B cell (primary cell): Measurements from ENCODE around the gene CAPN11. TPM values are rescaled to one million over a fixed set of nuclear protein-coding genes. Genes with fewer than 3 reads are reported as not detected.

Source experiments
- ATAC-seq: fragments of 200-7000 bp; cut with Tn5 transposase; one replicate; pipeline ENCODE4 v1.10.0; 2021; ENCODE audit warnings: low read depth, mild to moderate bottlenecking, moderate number of reproducible peaks, moderate library complexity
- CTCF ChIA-PET: fragments of 350-600 bp; sonication (Branson Sonifier 250); formaldehyde crosslinking; loops from one replicate; lab custom pipeline; 2021; ENCODE audit warnings: antibody characterized with exemption, inconsistent platforms; lab: Charles Lee
- POLR2A ChIA-PET: fragments of 350-600 bp; sonication (Branson Sonifier 250); formaldehyde crosslinking; loops from one replicate; lab custom pipeline; 2021; ENCODE audit warnings: antibody characterized with exemption; lab: Charles Lee
- DNase-seq: peaks from one replicate; pipeline ENCODE4 v3.0.0; 2013
- H2AFZ ChIP-seq: 2 replicates; pipeline ENCODE4 v1.6.1; 2012; ENCODE audit warnings: mild to moderate bottlenecking, low read depth, low read length; ENCODE audit not compliant: insufficient read depth, poor library complexity, severe bottlenecking
- H3K27ac ChIP-seq, 2 donors: 1 replicate in 1 of 2; 2 replicates in 1 of 2; pipeline ENCODE4 v1.5.1; 2012 to 2013; ENCODE audit warnings: low read length in 2 of 2, mild to moderate bottlenecking in 2 of 2, moderate library complexity in 1 of 2
- H3K27me3 ChIP-seq, 4 experiments: fragments of 200-600 bp in 1 of 4; sonication (generic) in 1 of 4; replicated peaks in 1 of 4; 1 replicate in 2 of 4; 2 replicates in 2 of 4; pipeline versions ENCODE4 v1.6.1 to v1.7.0; 2013 to 2016; ENCODE audit warnings: low read length in 3 of 4, mild to moderate bottlenecking in 2 of 4, mixed read lengths in 1 of 4, moderate library complexity in 1 of 4; ENCODE audit not compliant: insufficient read depth in 4 of 4, control insufficient read depth in 3 of 4; ENCODE audit errors: control extremely low read depth in 1 of 4
- H3K36me3 ChIP-seq, 2 experiments: replicated peaks in 1 of 2; 1 replicate in 1 of 2; 2 replicates in 1 of 2; pipeline versions ENCODE4 v1.6.1 to v1.7.1; 2013; ENCODE audit warnings: low read length in 1 of 2; ENCODE audit not compliant: insufficient read depth in 2 of 2, control insufficient read depth in 1 of 2; ENCODE audit errors: control extremely low read depth in 1 of 2, extremely low read depth in 1 of 2
- H3K4me1 ChIP-seq, 2 donors: fragments of 200-600 bp in 1 of 2; sonication (generic) in 1 of 2; 1 replicate in 1 of 2; 2 replicates in 1 of 2; pipeline versions ENCODE4 v1.5.1 to v1.6.1; 2013 to 2017; ENCODE audit warnings: low read length in 2 of 2; ENCODE audit not compliant: control insufficient read depth in 2 of 2, insufficient read depth in 2 of 2
- H3K4me2 ChIP-seq: replicated peaks from 2 replicates; pipeline ENCODE3; 2012; ENCODE audit warnings: mild to moderate bottlenecking, low read depth, low read length; ENCODE audit not compliant: poor library complexity, severe bottlenecking
- H3K4me3 ChIP-seq, 5 experiments: fragments of 200-600 bp in 1 of 5; sonication (generic) in 1 of 5; 1 replicate in 3 of 5; 2 replicates in 2 of 5; pipeline versions ENCODE4 v1.5.1 to v1.7.0; 2011 to 2016; ENCODE audit warnings: low read length in 4 of 5, mild to moderate bottlenecking in 4 of 5, low read depth in 2 of 5, control low read depth in 1 of 5, moderate library complexity in 1 of 5; ENCODE audit not compliant: insufficient read depth in 1 of 5; ENCODE audit errors: control extremely low read depth in 1 of 5, extremely low read depth in 1 of 5
- H3K79me2 ChIP-seq: fragments of 200-600 bp; sonication (generic); one replicate; pipeline ENCODE4 v1.6.0; 2016; ENCODE audit warnings: low read length; ENCODE audit not compliant: control insufficient read depth, insufficient read depth
- H3K9ac ChIP-seq: fragments of 200-600 bp; sonication (generic); 2 replicates; pipeline ENCODE4 v1.6.1; 2017; ENCODE audit warnings: mild to moderate bottlenecking, low read length, moderate library complexity
- H3K9me3 ChIP-seq, 3 donors: one replicate each; pipeline versions ENCODE4 v1.6.1 to v1.7.1; 2013; ENCODE audit warnings: low read length in 2 of 3; ENCODE audit not compliant: control insufficient read depth in 2 of 3, insufficient read depth in 1 of 3; ENCODE audit errors: control extremely low read depth in 1 of 3
- H4K20me1 ChIP-seq: 2 replicates; pipeline ENCODE4 v1.6.0; 2012; ENCODE audit warnings: mild to moderate bottlenecking, low read length; ENCODE audit not compliant: insufficient read depth, control insufficient read depth, poor library complexity, severe bottlenecking
- H3K27ac Mint-ChIP-seq: one replicate; pipeline ENCODE4 v1.8.0; 2021; ENCODE audit warnings: mixed read lengths
- H3K27me3 Mint-ChIP-seq: one replicate; pipeline ENCODE4 v1.8.0; 2021; ENCODE audit warnings: mixed read lengths
- H3K4me1 Mint-ChIP-seq: one replicate; pipeline ENCODE4 v1.8.0; 2021; ENCODE audit warnings: mixed read lengths
- H3K4me3 Mint-ChIP-seq: one replicate; pipeline ENCODE4 v1.8.0; 2021; ENCODE audit warnings: mixed read lengths
- H3K9me3 Mint-ChIP-seq: one replicate; pipeline ENCODE4 v1.8.0; 2022; ENCODE audit warnings: mixed read lengths; ENCODE audit not compliant: insufficient read depth
- CTCF ChIP-seq: fragments of 200-600 bp; IDR thresholded peaks from one replicate; pipeline ENCODE4 v1.8.0; 2022; ENCODE audit warnings: antibody characterized with exemption, mild to moderate bottlenecking
- EZH2 ChIP-seq: IDR thresholded peaks from 2 replicates; pipeline ENCODE4 v1.6.1; 2012; ENCODE audit warnings: borderline replicate concordance, low read depth, mild to moderate bottlenecking, moderate library complexity, low read length; ENCODE audit not compliant: insufficient read depth, poor library complexity, severe bottlenecking
- WGBS: methylation state at CpG from one replicate; pipeline ENCODE4 v1.1.5; 2013; ENCODE audit warnings: missing lambda C conversion rate; ENCODE audit not compliant: insufficient coverage; 5-methylcytosine and 5-hydroxymethylcytosine counted together
- intact Hi-C: fragments of 100-400 bp; cut with micrococcal nuclease; formaldehyde crosslinking; loops from one replicate; pipeline ENCODE4 v1.10.0; 2022
- polyA plus RNA-seq: library from polyadenylated mRNA; depleted of rRNA; stranded (reverse); fragments of >200 nt; gene quantifications from 2 replicates; pipeline ENCODE4 v1.2.3, GENCODE V29; 2012
- total RNA-seq, 2 donors: library from RNA; stranded (reverse); fragments of 120-200 nt in 1 of 2; gene quantifications; 1 replicate in 1 of 2; 2 replicates in 1 of 2; pipeline versions ENCODE4 v1.2.3 to v1.2.4, GENCODE V29; 2013 to 2022

The CAPN11 gene
- total and polyA plus RNA-seq, 2 donors (not counting 1 experiment from before 2014, with no cell fraction given), result not detected

- no peaks in the 10 kb centered on the region for H3K79me2 ChIP-seq
- H4K20me1 ChIP-seq, result no peaks in the 10 kb centered on the region
- no peaks in the 10 kb centered on the region for H3K36me3 ChIP-seq
- H3K9me3 ChIP-seq, result no peaks in the 10 kb centered on the region
- H3K4me1 Mint-ChIP-seq, result no peaks in the 10 kb centered on the region
- no peak overlapping the region for H3K27ac ChIP-seq
- H3K27me3 Mint-ChIP-seq, result no peaks in the 10 kb centered on the region
- ATAC-seq (no peak), DNase-seq (no peak)
- H2AFZ ChIP-seq, result no peak overlapping the region
- no peak overlapping the region for H3K4me3 Mint-ChIP-seq
- no peak overlapping the region for H3K4me3 ChIP-seq
- no peak overlapping the region for H3K27ac Mint-ChIP-seq
- no peaks in the 10 kb centered on the region for H3K27me3 ChIP-seq
- CTCF ChIA-PET, result interaction anchor here (0.5 to 1.8 kb wide), 3 partner anchors 61 to 435 kb away, joined by 3 to 4 read pairs (median 3); no protein-coding TSS in a partner anchor
- 93% methylated on average over 8 of the region's 9 CpGs for WGBS
- intact Hi-C loops, result no loop called here
- peaks cover 0 to 5% of the 10 kb centered on the region in 2 donors for H3K4me1 ChIP-seq
- no peaks in the 10 kb centered on the region for H3K9me3 Mint-ChIP-seq
- TF ChIP-seq CTCF (no peak), EZH2 (no peak)
- POLR2A ChIA-PET, result no interaction called here
- H3K4me2 ChIP-seq, result no peak overlapping the region
- H3K9ac ChIP-seq, result no peak overlapping the region
These were observed 2.0 kb upstream of the CAPN11 start for GRCh38 chr6:44156494-44157151.

GRCh38 chr6:44157152-44157521, 1.5 kb upstream of the CAPN11 start:
- no peak for TF ChIP-seq EZH2
- no peak for TF ChIP-seq CTCF
- CTCF ChIA-PET, result interaction anchor here (0.8 to 1.8 kb wide), 2 partner anchors 62 to 181 kb away, joined by 3 to 4 read pairs; no protein-coding TSS in a partner anchor
- POLR2A ChIA-PET, result no interaction called here

More at GRCh38 chr6:44157152-44157521, 1.5 kb upstream of the CAPN11 start:
- Histone ChIP-seq H3K9ac (no peak overlapping the region), H3K4me3 (no peak overlapping the region), H3K36me3 (no peaks in the 10 kb centered on the region), H3K27ac (no peak overlapping the region), H3K4me2 (no peak overlapping the region), H3K4me1 (no peaks in the 10 kb centered on the region), H3K79me2 (no peaks in the 10 kb centered on the region), H4K20me1 (no peaks in the 10 kb centered on the region), H2AFZ (no peak overlapping the region), H3K27me3 (no peaks in the 10 kb centered on the region), H3K9me3 (no peaks in the 10 kb centered on the region)
- no peaks in the 10 kb centered on the region for H3K4me1 Mint-ChIP-seq
- no peak overlapping the region for H3K27ac Mint-ChIP-seq
- no peak for DNase-seq
- no peaks in the 10 kb centered on the region for H3K27me3 Mint-ChIP-seq
- no peaks in the 10 kb centered on the region for H3K9me3 Mint-ChIP-seq
- no peak overlapping the region for H3K4me3 Mint-ChIP-seq
- intact Hi-C loops, result no loop called here
- ATAC-seq, result no peak
- 82% methylated on average over 9 of the region's 11 CpGs for WGBS
